Fibroblast of pulmonary artery (primary cell): ENCODE measurements around the gene ZNF511.

Source experiments
- DNase-seq: peaks from one replicate; pipeline ENCODE4 v3.0.0-alpha.2; 2010; ENCODE audit warnings: low read depth
- H3K4me3 ChIP-seq: replicated peaks from 2 replicates; pipeline ENCODE4 v1.5.1; 2011; ENCODE audit warnings: low read depth, mild to moderate bottlenecking, control low read depth, low read length, moderate library complexity
- CTCF ChIP-seq: IDR thresholded peaks from 2 replicates; pipeline ENCODE4 v1.5.1; 2011; ENCODE audit warnings: mild to moderate bottlenecking, control low read depth, low read length, inconsistent platforms; ENCODE audit errors: missing control alignments

Gene ZNF511

GRCh38 chr10:133344236-133344635 is 35.5 kb downstream of the ZNF511 start:
- no peak for DNase-seq
- H3K4me3 ChIP-seq, result no peak overlapping the region
- TF ChIP-seq CTCF, result no peak

GRCh38 chr10:133346413-133346812 is 37.7 kb downstream of the ZNF511 start:
- no peak overlapping the region for H3K4me3 ChIP-seq
- no peak for DNase-seq
- no peak for TF ChIP-seq CTCF

- no peak for DNase-seq
- no peak overlapping the region for H3K4me3 ChIP-seq
- no peak for TF ChIP-seq CTCF
Measured at GRCh38 chr10:133347710-133348517, 39.2 kb downstream of the ZNF511 start.

GRCh38 chr10:133349160-133349568 is 40.5 kb downstream of the ZNF511 start:
- no peak overlapping the region for H3K4me3 ChIP-seq
- TF ChIP-seq CTCF, result no peak
- DNase-seq, result no peak

GRCh38 chr10:133349577-133350011 is 40.9 kb downstream of the ZNF511 start:
- H3K4me3 ChIP-seq, result no peak overlapping the region
- TF ChIP-seq CTCF, result no peak
- DNase-seq, result no peak

GRCh38 chr10:133350283-133350949 is 41.7 kb downstream of the ZNF511 start:
- no peak for DNase-seq
- no peak overlapping the region for H3K4me3 ChIP-seq
- no peak for TF ChIP-seq CTCF
